ENCODE data around the gene KCND1. TPM values are rescaled to one million over a fixed set of nuclear protein-coding genes. Genes with fewer than 3 reads are reported as not detected.

KCND1 gene
- total RNA-seq, 2 experiments from 2014 or later = 1.2 to 1.3 TPM

DNA sequence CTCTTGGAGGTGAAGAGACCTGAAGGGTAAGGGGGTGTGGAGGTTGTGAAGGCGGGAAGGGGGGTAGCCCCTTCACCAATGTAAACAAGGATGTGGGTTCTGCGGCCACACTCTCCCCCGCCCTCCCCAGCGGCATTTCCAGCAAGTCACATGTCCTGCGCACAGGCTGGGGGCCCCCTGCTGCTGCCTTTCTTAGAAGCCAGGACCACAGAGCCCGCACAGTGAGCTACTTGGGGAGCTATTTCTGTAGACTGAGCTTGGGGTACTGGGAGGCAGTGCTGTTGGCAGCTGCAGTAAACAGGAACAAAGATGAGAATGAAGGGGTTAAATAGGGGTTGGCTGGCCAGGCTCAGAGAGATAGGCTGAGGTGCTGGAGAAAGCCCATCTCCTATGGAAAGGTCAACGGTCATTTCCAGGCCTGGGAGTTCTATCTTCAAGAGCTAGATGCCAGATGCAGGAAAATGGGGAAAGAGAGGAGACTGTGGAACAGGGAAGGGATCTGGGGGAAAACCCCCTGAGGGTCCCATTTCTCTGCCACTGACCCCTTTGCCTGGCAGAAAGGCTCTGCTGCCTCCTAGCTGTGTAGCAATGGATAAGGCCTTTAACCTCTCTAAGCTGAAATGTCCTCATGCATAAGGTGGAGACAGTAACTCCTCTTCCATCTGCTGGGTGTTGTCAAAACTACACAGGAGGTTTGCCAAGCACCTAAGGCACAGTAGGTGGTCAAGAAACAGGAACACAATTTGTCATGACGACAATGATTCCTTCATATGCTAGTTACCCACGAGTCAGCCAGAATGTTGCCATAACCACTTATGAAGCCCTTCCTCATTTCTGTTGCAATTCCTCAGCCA is 34.4 kb downstream of the KCND1 start:
- DNase-seq = peak; percentile 88
- peak overlapping the region; percentile 99 for H3K27ac Mint-ChIP-seq
- peaks cover 67% of the 10 kb centered on the region for H3K36me3 Mint-ChIP-seq
- peaks cover 2% of the 10 kb centered on the region for H3K9me3 Mint-ChIP-seq
- H3K4me1 Mint-ChIP-seq = peaks cover 73% of the 10 kb centered on the region
- no peaks in the 10 kb centered on the region for H3K27me3 Mint-ChIP-seq
- peak overlapping the region; percentile 81 for H3K4me3 Mint-ChIP-seq

DNA sequence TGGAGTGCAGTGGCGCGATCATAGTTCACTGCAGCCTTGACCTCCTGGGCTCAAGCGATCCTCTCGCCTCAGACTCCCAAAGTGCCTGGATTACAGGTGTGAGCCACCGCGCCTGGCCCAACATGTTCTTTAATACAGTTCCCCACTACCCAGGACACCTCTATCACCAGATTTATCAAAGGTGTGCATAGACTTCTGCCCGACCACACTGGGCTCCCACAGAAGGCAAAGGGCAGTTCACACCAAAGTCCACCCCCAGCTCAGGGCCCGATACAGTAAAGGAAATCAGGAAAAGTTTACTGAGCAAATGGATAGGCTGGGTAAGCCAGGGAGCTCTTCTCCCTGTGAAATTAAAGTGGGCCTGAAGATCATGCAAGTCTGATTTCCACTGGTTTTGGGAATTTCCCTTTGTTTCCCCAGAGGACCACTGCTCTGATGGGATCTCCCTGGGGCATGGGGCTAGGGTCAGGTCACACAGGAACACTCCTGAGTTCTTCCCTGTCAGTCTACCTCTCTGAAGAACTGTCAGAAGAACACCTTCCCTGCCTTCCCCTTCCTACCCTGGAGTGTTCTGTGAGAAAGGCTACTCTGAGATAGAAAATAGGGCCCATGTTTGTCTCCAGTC is 35.1 kb downstream of the KCND1 start:
- H3K36me3 Mint-ChIP-seq = peaks cover 60% of the 10 kb centered on the region
- peak overlapping the region; percentile 81 for H3K4me3 Mint-ChIP-seq

GRCh38 chrX:48935301-48935670 is 36.4 kb downstream of the KCND1 start:
- Mint-ChIP-seq H3K4me1 (peaks cover 57% of the 10 kb centered on the region), H3K27ac (peak overlapping the region; percentile 99), H3K27me3 (no peaks in the 10 kb centered on the region), H3K9me3 (no peaks in the 10 kb centered on the region), H3K36me3 (peaks cover 60% of the 10 kb centered on the region), H3K4me3 (peak overlapping the region; percentile 55)
- DNase-seq = no peak

More for the DNA sequence above, 35.1 kb downstream of the KCND1 start:
- Mint-ChIP-seq H3K27ac (peak overlapping the region; percentile 99), H3K9me3 (peaks cover under 1% of the 10 kb centered on the region), H3K27me3 (no peaks in the 10 kb centered on the region), H3K4me1 (peaks cover 66% of the 10 kb centered on the region)
- DNase-seq = no peak

DNA sequence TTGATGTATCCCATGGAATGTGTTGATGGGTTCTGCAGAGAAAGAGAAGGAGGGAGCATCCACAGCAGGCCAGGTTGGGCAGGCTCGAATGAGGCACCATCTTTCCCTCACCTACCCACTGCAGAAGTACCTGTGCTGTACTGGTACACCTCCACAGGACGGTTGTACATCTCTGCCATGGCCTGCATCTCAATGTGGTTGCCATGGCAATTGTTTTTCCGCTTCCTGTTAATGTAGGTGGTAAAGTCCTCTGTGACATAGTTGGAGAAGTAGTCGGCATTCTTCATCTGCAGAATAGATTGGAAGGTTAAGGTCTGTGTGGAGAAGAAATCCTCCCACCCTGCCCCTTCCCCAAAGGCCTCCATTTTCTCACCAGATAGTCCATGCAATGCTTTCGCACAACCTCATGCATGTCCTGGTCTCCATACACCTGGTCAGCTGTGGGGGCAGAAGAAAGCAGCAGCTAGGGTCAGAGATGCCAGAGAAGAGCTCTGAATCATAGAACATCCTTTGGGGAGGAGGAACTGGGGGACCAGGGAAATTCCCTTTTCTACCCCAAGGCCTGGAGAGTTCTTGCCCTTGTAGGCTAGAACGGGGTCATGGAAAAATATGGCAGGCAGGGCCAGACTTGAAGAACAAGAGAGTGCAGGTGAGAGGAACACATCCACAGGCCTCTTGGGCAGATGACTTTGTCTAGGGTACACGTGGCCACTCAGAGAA is 36.9 kb downstream of the KCND1 start:
- Mint-ChIP-seq H3K36me3 (peaks cover 59% of the 10 kb centered on the region), H3K27ac (peak overlapping the region; percentile 99), H3K27me3 (no peaks in the 10 kb centered on the region), H3K4me3 (peak overlapping the region; percentile 55), H3K9me3 (no peaks in the 10 kb centered on the region), H3K4me1 (peaks cover 53% of the 10 kb centered on the region)
- no peak for DNase-seq

GRCh38 chrX:48933757-48934156 is 37.9 kb downstream of the KCND1 start:
- Mint-ChIP-seq H3K9me3 (no peaks in the 10 kb centered on the region), H3K4me3 (peak overlapping the region; percentile 47)

DNA sequence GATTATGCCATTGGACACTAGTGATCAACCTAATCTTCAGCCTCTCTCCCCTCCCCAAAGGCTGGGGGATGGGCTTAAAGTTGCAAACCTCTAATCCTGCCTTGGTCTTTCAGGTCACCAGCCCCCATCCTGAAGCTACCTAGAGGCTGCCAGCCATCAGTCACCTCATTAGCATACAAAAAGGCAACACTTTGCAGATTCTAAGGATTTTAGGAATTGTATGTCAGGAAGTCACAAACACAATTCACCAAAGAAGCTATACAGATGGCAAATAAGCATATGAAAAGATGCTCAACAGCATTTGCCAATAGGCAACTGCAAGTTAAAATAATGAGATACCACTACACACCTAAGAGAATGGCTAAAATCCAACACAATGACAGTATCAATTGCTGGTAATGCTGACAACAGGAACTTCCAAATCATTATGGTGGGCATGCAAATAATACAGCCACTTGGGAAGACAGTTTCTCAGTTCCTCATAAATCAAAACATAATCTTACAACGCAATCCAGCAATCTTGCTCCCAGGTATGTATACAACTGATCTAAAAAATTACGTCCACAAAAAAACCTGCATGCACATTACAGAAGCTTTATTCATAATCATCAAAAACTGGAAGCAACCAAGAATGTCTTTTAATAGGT is 43.8 kb downstream of the KCND1 start:
- no peaks in the 10 kb centered on the region for H3K9me3 Mint-ChIP-seq
- H3K4me1 Mint-ChIP-seq = peaks cover 17% of the 10 kb centered on the region
- no peaks in the 10 kb centered on the region for H3K27me3 Mint-ChIP-seq
- H3K4me3 Mint-ChIP-seq = no peak overlapping the region
- no peak for DNase-seq
- H3K36me3 Mint-ChIP-seq = peaks cover 26% of the 10 kb centered on the region
- H3K27ac Mint-ChIP-seq = no peak overlapping the region

More at GRCh38 chrX:48933757-48934156, 37.9 kb downstream of the KCND1 start:
- Mint-ChIP-seq H3K27me3 (no peaks in the 10 kb centered on the region), H3K36me3 (peaks cover 56% of the 10 kb centered on the region), H3K27ac (peak overlapping the region; percentile 99), H3K4me1 (peaks cover 43% of the 10 kb centered on the region)
- DNase-seq = no peak

DNA sequence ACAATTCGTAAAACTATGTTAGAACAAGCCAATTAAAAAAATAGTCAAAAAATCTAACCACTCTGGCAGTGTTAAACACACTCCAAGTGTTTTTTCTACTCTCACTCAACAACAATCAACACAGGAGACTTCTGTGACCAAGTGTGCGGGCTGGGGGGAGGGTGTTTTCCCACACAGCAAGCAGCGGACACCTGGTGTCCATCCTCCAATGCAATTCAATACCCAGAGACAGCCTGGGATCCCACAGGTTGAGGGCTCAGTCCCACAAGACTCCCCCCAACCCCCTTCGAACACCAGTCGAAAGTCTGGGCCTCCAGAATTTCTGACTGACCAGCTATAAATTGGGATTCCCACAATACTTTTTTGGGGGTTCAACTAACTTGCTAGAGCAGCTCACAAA is 44.5 kb downstream of the KCND1 start:
- H3K4me1 Mint-ChIP-seq = peaks cover 19% of the 10 kb centered on the region
- H3K27me3 Mint-ChIP-seq = no peaks in the 10 kb centered on the region
- DNase-seq = no peak
- H3K36me3 Mint-ChIP-seq = peaks cover 27% of the 10 kb centered on the region
- H3K27ac Mint-ChIP-seq = no peak overlapping the region
- no peak overlapping the region for H3K4me3 Mint-ChIP-seq
- no peaks in the 10 kb centered on the region for H3K9me3 Mint-ChIP-seq

- no peak for DNase-seq
Measured at GRCh38 chrX:48924270-48924669, 47.4 kb downstream of the KCND1 start.

DNA sequence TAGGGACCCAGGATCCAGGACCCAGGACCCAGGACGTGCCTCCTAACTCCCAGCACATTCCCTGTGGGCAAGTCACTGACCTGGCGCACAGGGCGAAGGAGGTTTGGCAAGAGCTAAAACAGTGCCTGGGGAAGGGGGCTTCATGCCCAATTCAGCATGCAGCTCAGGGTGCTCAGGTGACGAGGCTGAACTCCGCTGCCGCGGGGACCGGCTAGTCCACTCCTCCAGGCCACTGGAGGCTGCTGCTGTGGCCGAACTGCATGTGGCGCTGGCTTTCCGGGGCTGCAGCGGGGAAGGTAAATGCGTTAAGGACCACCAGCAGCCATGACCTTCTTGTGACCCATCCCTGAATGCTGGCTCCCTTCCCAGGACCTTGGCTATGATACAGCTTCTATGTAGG is 47.9 kb downstream of the KCND1 start:
- Mint-ChIP-seq H3K27me3 (no peaks in the 10 kb centered on the region), H3K4me3 (no peak overlapping the region), H3K9me3 (no peaks in the 10 kb centered on the region), H3K4me1 (peaks cover 43% of the 10 kb centered on the region), H3K27ac (peak overlapping the region; percentile 78), H3K36me3 (peaks cover 30% of the 10 kb centered on the region)
- no peak for DNase-seq

More at GRCh38 chrX:48924270-48924669, 47.4 kb downstream of the KCND1 start:
- no peaks in the 10 kb centered on the region for H3K9me3 Mint-ChIP-seq
- peak overlapping the region; percentile 78 for H3K27ac Mint-ChIP-seq
- H3K4me3 Mint-ChIP-seq = no peak overlapping the region
- peaks cover 43% of the 10 kb centered on the region for H3K4me1 Mint-ChIP-seq
- peaks cover 30% of the 10 kb centered on the region for H3K36me3 Mint-ChIP-seq
- no peaks in the 10 kb centered on the region for H3K27me3 Mint-ChIP-seq

DNA sequence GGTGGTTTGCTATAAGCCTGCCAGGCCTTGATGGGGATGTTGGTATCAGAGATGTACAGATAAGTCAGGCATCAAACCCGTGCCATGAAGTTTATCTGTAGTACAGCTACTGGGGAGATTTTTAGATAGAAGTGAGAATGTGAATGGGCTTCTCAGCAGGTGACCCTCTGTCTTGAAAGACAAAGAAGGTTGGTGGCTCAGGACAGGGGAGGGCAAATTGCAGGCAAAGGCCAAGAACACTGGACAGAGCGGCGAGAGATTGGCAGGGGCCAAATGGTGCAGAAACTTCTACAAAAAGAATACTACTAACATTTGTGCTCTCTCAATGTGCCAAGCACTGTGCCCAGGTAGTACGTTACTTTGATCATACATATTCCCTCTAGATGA is 50.9 kb downstream of the KCND1 start:
- Mint-ChIP-seq H3K9me3 (no peaks in the 10 kb centered on the region), H3K36me3 (peaks cover 57% of the 10 kb centered on the region), H3K27me3 (peaks cover 10% of the 10 kb centered on the region), H3K4me1 (peaks cover 40% of the 10 kb centered on the region), H3K27ac (peak overlapping the region; percentile 96), H3K4me3 (peak overlapping the region; percentile 90)
- DNase-seq = no peak

- Mint-ChIP-seq H3K27ac (peak overlapping the region; percentile 96), H3K4me1 (peaks cover 39% of the 10 kb centered on the region), H3K36me3 (peaks cover 58% of the 10 kb centered on the region), H3K9me3 (no peaks in the 10 kb centered on the region), H3K4me3 (peak overlapping the region; percentile 90), H3K27me3 (peaks cover 10% of the 10 kb centered on the region)
- DNase-seq = no peak
Measured at GRCh38 chrX:48919947-48920717, 51.5 kb downstream of the KCND1 start.

DNA sequence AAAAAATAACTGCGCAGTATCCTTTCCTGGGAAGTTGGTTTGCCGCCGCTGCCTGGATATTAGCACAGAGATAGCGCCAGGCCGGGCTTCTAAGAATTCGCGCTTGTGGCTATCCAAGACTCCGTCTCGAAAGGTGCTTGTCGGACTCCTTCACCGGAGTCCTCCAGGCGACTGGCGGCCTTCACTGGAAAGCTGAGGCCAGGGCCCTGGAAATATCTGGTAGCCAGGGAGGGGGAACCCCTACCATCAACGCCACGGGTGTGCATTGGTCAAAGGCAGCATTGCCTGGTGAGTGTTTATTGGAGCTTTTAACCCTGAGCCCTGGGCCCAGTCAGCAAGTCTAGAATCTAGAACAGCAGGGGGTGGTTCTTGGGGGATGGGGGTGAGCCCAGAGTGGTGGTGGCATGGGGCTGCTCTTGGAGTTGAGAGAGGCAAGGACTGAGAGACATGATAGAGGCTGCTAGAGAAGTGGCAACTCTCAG is 52.2 kb downstream of the KCND1 start:
- Mint-ChIP-seq H3K9me3 (no peaks in the 10 kb centered on the region), H3K4me3 (peak overlapping the region; percentile 90), H3K27me3 (peaks cover 10% of the 10 kb centered on the region), H3K27ac (peak overlapping the region; percentile 96), H3K36me3 (peaks cover 63% of the 10 kb centered on the region), H3K4me1 (peaks cover 39% of the 10 kb centered on the region)
- peak; percentile 52 for DNase-seq

- peaks cover 64% of the 10 kb centered on the region for H3K36me3 Mint-ChIP-seq
- peaks cover 39% of the 10 kb centered on the region for H3K4me1 Mint-ChIP-seq
- H3K4me3 Mint-ChIP-seq = peak within 1 kb of the TSS; percentile 90
Measured at GRCh38 chrX:48918643-48919340, 52.9 kb downstream of the KCND1 start, which contains the start of gene PIM2. Gene PIM2, minus strand, starts transcription at chrX:48919024. Its CDS starts 190 bp downstream, at chrX:48918834.

More at GRCh38 chrX:48918643-48919340, 52.9 kb downstream of the KCND1 start, which contains the start of gene PIM2:
- Mint-ChIP-seq H3K27ac (peak within 1 kb of the TSS; percentile 96), H3K27me3 (peaks cover 10% of the 10 kb centered on the region), H3K9me3 (no peaks in the 10 kb centered on the region)
- DNase-seq = peak; percentile 90
